ENCODE data around the gene SLC9A2.

DNA sequence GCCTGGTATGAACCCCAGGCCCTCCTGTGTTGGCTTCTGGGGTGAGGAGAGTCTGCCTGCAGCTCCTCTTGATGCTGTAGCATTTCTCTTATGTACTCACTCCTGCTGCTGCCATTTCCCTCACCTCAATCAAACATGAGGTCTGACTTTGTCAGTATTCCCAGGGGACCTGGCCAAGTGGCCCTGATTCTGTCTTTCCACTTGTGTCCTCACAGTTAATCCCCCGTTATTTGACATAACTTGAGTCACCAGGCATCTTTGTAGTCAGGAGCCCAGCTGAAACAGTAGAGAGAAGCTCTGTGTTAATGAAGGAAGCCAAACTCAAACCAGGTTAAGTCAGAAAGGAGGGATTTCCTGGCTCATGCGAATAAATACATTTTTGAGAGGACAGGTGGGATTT lies 55.0 kb downstream of the SLC9A2 start:
- TF ChIP-seq, protein P1, sequence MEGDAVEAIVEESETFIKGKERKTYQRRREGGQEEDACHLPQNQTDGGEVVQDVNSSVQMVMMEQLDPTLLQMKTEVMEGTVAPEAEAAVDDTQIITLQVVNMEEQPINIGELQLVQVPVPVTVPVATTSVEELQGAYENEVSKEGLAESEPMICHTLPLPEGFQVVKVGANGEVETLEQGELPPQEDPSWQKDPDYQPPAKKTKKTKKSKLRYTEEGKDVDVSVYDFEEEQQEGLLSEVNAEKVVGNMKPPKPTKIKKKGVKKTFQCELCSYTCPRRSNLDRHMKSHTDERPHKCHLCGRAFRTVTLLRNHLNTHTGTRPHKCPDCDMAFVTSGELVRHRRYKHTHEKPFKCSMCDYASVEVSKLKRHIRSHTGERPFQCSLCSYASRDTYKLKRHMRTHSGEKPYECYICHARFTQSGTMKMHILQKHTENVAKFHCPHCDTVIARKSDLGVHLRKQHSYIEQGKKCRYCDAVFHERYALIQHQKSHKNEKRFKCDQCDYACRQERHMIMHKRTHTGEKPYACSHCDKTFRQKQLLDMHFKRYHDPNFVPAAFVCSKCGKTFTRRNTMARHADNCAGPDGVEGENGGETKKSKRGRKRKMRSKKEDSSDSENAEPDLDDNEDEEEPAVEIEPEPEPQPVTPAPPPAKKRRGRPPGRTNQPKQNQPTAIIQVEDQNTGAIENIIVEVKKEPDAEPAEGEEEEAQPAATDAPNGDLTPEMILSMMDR (IDR thresholded peaks at IDR 0.05; ENCODE audit: insufficient read depth, low read length) = no peak
- TF ChIP-seq POLR2AphosphoS5 (IDR thresholded peaks at IDR 0.05; ENCODE audit: low read depth) = no peak
- no peak for TF ChIP-seq REST (IDR thresholded peaks at IDR 0.05; ENCODE audit: insufficient replicate concordance, low read depth)
